PC-3 (cell line): ENCODE measurements around the gene CYFIP2.

Source experiments
- CTCF ChIP-seq: fragments of 300-600 bp; sonication (generic); conservative IDR thresholded peaks from 2 replicates; pipeline ENCODE4 v1.5.1; 2017; ENCODE audit warnings: antibody characterized with exemption, low read depth, mild to moderate bottlenecking, low read length
- EZH2phosphoT487 ChIP-seq: fragments of 300-600 bp; sonication (generic); IDR thresholded peaks from 2 replicates; pipeline ENCODE4 v1.6.1; 2018; ENCODE audit warnings: mild to moderate bottlenecking, antibody characterized with exemption, low read length, borderline replicate concordance

GRCh38 chr5:157311595-157311994 lies 45.7 kb downstream of the CYFIP2 start:
- TF ChIP-seq CTCF (no peak), EZH2phosphoT487 (no peak)
